AG09319 (cell line): ENCODE data around the gene DYNC2I2.
"Not testable (repeated sequence)": the region's sequence is repeated elsewhere in the genome, so short reads cannot be mapped to it uniquely, and the experiment has no call there.

Experiments
- DNase-seq: peaks from one replicate; pipeline ENCODE4 v3.0.0-alpha.2; 2010; ENCODE audit warnings: low read depth; ENCODE audit errors: extremely low read depth
- TF ChIP-seq, protein P1 (sequence below): IDR thresholded peaks from 2 replicates; pipeline ENCODE4 v1.5.1; 2011; ENCODE audit warnings: low read depth, mild to moderate bottlenecking, inconsistent platforms, low read length, moderate library complexity

DYNC2I2 gene

DNA sequence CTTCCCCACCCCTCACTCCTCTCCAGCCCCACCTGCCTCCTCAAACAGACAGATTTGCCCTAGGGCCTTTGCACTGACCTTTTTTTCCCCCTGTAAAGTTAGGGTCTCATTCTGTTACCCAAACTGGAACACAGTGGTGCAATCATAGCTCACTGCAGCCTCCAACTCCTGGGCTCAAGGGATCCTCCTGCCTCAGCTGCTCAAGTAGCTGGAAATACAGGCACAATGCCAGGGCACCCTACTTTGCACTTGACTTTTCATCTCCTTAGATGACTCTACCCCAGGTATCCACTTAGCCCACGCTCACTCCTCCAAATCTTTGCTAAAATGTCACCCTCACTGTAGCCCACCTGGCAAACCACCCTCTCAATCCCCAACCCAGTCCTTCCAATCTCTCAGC, 2.2 kb downstream of the DYNC2I2 start:
- TF ChIP-seq, protein P1, sequence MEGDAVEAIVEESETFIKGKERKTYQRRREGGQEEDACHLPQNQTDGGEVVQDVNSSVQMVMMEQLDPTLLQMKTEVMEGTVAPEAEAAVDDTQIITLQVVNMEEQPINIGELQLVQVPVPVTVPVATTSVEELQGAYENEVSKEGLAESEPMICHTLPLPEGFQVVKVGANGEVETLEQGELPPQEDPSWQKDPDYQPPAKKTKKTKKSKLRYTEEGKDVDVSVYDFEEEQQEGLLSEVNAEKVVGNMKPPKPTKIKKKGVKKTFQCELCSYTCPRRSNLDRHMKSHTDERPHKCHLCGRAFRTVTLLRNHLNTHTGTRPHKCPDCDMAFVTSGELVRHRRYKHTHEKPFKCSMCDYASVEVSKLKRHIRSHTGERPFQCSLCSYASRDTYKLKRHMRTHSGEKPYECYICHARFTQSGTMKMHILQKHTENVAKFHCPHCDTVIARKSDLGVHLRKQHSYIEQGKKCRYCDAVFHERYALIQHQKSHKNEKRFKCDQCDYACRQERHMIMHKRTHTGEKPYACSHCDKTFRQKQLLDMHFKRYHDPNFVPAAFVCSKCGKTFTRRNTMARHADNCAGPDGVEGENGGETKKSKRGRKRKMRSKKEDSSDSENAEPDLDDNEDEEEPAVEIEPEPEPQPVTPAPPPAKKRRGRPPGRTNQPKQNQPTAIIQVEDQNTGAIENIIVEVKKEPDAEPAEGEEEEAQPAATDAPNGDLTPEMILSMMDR, result no peak
- no peak for DNase-seq

DNA sequence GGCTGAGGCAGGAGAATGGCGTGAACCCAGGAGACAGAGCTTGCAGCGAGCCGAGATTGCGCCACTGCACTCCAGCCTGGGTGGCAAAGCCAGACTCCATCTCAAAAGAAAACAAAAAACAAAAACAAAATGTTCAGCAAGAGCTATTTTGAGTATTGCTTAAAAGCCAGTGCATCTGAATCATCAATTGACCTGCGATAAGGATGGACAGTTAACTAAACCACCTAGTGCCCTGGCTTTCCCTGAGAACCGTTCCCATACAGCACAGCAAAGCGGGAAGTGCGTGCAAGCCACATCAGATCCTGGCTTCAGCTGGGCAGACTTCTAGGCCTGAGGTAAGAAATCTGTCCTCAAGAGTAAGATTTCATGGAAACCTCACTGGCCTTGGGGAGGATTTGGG, 2.7 kb downstream of the DYNC2I2 start:
- TF ChIP-seq, protein P1, result no peak

DNA sequence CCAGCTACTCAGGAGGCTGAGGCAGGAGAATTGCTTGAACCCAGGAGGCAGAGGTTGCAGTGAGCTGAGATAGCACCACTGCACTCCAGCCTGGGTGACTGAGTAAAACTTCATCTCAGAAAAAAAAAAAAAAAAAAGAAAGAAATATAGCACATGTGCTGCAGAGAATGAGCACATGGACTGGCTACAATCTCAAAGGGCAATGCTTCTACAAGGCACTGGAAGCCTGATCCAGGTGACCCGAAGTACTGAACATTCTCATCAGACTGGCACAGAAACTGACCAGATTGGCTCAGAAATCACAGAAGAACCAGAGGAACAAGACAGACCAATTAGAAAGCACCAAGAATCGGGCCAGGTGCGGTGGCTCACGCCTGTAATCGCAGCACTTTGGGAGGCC, 4.8 kb downstream of the DYNC2I2 start:
- DNase-seq, result no peak
- TF ChIP-seq, protein P1, result no peak

More for the DNA sequence above, 2.7 kb downstream of the DYNC2I2 start:
- no peak for DNase-seq

DNA sequence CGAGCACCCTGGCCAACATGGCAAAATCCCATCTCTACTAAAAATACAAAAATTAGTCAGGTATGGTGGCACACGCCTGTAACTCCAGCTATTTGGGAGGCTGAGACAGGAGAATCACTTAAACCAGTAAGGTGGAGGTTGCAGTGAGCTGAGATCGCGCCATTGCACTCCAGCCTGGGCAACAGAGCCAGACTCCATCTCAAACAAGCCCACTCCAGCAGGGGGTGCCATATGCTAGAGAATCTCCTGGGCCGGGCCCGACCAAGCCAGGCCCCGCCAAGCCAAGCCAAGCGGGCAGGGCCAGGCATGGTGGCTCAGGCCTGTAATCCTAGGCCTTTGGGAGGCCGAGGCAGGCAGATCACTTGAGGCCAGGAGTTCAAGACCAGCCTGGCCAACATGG, 8.4 kb downstream of the DYNC2I2 start:
- TF ChIP-seq, protein P1, result peak; percentile 16

DNA sequence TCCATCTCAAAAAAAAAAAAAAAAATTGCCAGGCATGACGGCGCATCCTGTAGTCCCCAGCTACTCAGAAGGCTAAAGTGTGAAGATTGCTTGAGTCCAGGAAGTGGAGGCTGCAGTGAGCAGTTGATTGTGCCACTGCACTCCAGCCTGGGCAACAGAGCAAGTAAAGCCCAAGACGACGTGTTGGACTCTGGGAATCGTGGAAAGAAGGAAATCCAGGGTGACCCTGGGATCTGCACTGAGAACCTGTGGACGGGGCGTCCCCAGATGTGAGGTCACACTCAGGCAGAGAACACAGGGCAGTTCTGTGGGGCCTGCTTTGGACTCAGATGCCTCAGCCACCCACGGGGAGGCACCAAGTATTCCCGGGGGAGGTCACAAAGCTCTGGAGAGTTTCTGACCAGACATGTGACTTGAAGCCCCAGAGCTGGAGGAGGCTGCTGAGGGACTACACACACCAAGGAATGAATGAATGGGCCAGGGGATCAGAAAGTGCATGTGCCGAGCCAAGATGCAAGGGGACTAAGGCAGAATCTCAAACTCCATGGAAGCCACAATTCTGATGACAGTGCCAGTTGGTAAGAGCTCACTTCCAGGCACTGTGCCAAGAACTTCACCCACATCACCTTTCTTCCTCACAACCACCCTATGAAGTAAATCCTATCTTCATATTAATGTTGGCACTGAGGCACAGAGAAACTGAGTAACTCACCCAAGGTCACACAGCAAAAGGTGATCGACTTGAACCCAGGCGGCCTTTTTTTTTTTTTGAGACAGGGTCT, 12.9 kb downstream of the DYNC2I2 start:
- TF ChIP-seq, protein P1, result no peak
- DNase-seq, result no peak

More for the DNA sequence above, 8.4 kb downstream of the DYNC2I2 start:
- not testable (repeated sequence) for DNase-seq

DNA sequence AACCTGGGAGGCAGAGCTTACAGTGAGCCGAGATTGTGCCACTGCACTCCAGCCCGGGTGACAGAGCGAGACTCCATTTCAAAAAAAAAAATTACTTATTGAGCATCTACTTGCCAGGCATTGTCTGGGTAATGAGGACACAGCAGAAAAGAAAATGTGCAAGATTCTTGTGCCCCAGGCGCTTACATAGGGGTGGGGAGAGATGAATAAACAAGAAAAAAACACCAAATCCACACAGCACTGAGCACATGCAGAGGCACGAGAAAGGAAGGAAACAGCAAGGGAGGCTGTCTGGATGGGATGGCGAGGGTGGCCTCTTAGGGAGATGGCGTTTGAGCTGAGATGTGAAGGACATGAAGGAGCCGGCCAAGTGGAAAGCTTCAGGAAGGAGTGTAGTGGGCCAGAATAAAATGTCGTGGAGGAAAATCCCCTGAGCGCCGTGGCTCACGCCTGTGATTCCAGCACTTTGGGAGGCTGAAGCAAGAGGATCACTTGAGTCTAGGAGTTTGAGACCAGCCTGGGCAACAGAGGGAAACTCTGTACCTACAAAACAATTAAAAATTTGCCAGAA, 13.9 kb downstream of the DYNC2I2 start:
- DNase-seq, result no peak
- TF ChIP-seq, protein P1, result no peak

DNA sequence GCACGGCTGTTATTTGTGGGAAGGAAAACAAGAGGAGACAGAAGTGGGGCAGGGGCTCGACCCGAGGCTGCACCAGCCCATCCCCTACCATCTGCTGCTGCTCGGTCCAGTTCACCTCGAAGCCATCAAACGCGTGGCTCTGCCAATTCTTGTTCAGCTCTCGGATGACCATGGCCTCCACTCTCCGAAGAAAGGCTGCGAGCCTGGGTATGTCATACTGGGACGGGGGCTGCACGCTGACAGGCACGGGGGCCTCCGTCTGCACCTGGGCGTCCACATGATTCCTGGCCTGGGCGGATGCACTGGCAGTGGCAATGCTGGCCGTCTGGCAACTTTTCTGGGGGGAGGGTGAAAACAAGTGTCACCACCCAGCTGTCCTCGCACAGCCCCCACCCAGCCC, 16.0 kb downstream of the DYNC2I2 start:
- DNase-seq, result no peak
- TF ChIP-seq, protein P1, result no peak
